Pancreas (tissue), 10 donors: Measurements from ENCODE around the gene INPP4B. TPM values are rescaled to one million over a fixed set of nuclear protein-coding genes. Genes with fewer than 3 reads are reported as not detected.

Source experiments
- ATAC-seq, 4 donors: fragments of 200-7000 bp; cut with Tn5 transposase; one replicate each; pipeline versions ENCODE4 v1.8.0 to v1.9.1; 2020; ENCODE audit warnings: mild to moderate bottlenecking in 4 of 4, moderate library complexity in 4 of 4
- DNase-seq, 6 donors: peaks; one replicate each; pipeline ENCODE4 v3.0.0-alpha.2; 2020
- FAIRE-seq: peaks from 2 replicates; lab custom pipeline; 2012; peaks lifted over from hg19 to GRCh38; lab: Jason Lieb, UNC
- H3K27ac ChIP-seq, 4 donors: fragments of 200-600 bp; sonication (generic); 1 replicate in 3 of 4; 2 replicates in 1 of 4; pipeline versions ENCODE4 v1.5.0 to v1.8.0; 2020
- H3K27me3 ChIP-seq, 4 donors: fragments of 200-600 bp; one replicate each; pipeline ENCODE4 v1.8.0; 2021
- H3K36me3 ChIP-seq, 3 donors: fragments of 200-600 bp; sonication (generic) in 1 of 3; one replicate each; pipeline versions ENCODE4 v1.5.0 to v1.8.0; 2020 to 2021
- H3K4me1 ChIP-seq, 3 donors: fragments of 200-600 bp; one replicate each; pipeline ENCODE4 v1.8.0; 2021
- H3K4me3 ChIP-seq, 4 donors: fragments of 200-600 bp; sonication (generic) in 2 of 4; one replicate each; pipeline versions ENCODE4 v1.5.0 to v1.8.0; 2020 to 2021
- H3K9me3 ChIP-seq, 4 donors: fragments of 200-600 bp; one replicate each; pipeline ENCODE4 v1.8.0; 2021
- WGBS, 2 donors: extraction: QIAGEN DNeasy Blood & Tissue Kit; methylation state at CpG; one replicate each; pipeline ENCODE4 v1.1.7; 2013; 5-methylcytosine and 5-hydroxymethylcytosine counted together
- intact Hi-C, 3 donors: fragments of 100-400 bp; cut with DNase I; formaldehyde crosslinking; loops; one replicate each; pipeline versions ENCODE4 v1.11.1 to v1.14.2; 2022
- polyA plus RNA-seq, 2 donors: library from polyadenylated mRNA; stranded (reverse); fragments of 200-250 nt; gene quantifications; one replicate each; pipeline ENCODE4 v1.2.3, GENCODE V29; 2013
- total RNA-seq, 6 donors: library from RNA; stranded (reverse); fragmentation: NEBNext Ultra II Directional in 4 of 6; extraction: Animal tissue kit (Norgen Biotek cat#: 25700) in 4 of 6; gene quantifications; one replicate each; pipeline versions ENCODE4 v1.2.1 to v1.2.4, GENCODE V29; 2021 to 2023
- TF ChIP-seq, protein P1 (sequence below), 4 donors: fragments of 200-600 bp; sonication (generic) in 3 of 4; IDR thresholded peaks; one replicate each; pipeline versions ENCODE4 v1.5.0 to v1.8.0; 2021; ENCODE audit warnings: antibody characterized with exemption in 4 of 4
- donor health status: healthy with polysubstance abuse.
- donor health status: DM: no; HTN: no; CAD: no; lungs with moderate emphysema.
- donor health status: DM: no; HTN: no; CAD: no.
- donor health status: control.
- donor health status: control.
- donor health status: Bipolar disorder and iron deficiency.
- donor health status: DM: yes; HTN: yes; CAD: no.
- donor health status: DM: no; HTN: no; CAD: no.
- donor health status: DM: no; HTN: no; CAD: no.
- donor health status: DM: yes; HTN: yes; CAD: no.

The INPP4B gene
- total and polyA plus RNA-seq, 8 donors, result 1.2 to 12.9 (median 5.5) TPM

DNA sequence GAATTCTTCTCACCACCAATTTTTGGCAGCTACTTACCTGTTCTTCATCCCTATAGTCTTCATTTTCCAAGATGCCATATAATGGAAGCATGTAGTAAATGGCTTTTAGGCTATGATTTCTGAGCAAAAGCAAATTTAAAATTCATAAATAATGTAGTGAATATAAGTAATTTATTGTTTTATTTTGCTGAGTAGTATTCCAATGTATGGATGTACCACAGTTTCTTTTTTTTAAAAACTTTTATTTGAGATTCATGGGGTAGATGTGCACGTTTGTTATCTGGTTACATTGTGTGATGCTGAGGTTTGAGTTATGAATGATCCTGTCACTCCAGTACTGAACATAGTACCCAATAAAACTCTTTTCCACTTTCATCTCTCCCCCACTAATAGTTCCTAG, 840.6 kb downstream of the INPP4B start:
- intact Hi-C loops, result no loop called here
- no peaks in the 10 kb centered on the region for H3K9me3 ChIP-seq
- H3K27me3 ChIP-seq, result no peaks in the 10 kb centered on the region
- no peaks in the 10 kb centered on the region for H3K36me3 ChIP-seq
- ATAC-seq, result no peak
- no peak overlapping the region for H3K27ac ChIP-seq
- H3K4me1 ChIP-seq, result no peaks in the 10 kb centered on the region
- FAIRE-seq, result no peak
- TF ChIP-seq, protein P1, sequence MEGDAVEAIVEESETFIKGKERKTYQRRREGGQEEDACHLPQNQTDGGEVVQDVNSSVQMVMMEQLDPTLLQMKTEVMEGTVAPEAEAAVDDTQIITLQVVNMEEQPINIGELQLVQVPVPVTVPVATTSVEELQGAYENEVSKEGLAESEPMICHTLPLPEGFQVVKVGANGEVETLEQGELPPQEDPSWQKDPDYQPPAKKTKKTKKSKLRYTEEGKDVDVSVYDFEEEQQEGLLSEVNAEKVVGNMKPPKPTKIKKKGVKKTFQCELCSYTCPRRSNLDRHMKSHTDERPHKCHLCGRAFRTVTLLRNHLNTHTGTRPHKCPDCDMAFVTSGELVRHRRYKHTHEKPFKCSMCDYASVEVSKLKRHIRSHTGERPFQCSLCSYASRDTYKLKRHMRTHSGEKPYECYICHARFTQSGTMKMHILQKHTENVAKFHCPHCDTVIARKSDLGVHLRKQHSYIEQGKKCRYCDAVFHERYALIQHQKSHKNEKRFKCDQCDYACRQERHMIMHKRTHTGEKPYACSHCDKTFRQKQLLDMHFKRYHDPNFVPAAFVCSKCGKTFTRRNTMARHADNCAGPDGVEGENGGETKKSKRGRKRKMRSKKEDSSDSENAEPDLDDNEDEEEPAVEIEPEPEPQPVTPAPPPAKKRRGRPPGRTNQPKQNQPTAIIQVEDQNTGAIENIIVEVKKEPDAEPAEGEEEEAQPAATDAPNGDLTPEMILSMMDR (IDR thresholded peaks at IDR 0.05), result no peak
- WGBS, 2 donors, result 80 to 89% methylated on average over 1 of the region's 1 CpG
- DNase-seq, result no peak
- no peak overlapping the region for H3K4me3 ChIP-seq

DNA sequence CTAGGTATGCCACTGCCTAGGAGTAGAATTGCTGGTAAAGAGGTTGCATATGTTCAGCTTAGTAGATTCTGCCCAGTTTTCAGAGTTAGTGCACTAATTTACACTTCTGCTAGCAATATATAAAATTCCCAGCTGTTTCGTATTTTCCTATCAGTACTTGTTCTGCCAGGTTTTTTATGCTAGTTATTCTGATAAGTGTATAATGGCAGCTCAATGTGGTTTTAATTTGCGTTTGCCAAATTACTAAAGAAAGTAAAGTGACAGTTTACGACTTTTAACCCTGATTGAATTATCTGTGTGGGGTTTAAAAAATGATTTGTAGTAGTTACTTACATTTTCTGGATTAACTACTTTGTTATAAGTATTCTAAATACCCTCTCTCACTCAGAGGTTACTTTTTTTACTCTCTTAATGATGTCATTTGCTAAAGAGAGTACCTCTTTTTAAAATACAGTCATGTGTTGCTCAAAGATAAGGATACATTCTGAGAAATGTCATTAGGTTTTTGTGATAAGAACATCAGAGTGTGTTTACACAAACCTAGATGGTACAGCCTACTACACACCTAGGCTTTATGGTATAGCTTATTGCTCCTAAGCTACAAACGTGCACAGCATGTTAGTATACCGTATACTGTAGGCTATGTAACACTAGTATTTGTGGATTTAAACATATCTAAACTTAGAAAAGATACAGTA, 846.5 kb downstream of the INPP4B start:
- no peak for FAIRE-seq
- Histone ChIP-seq H3K36me3 (no peaks in the 10 kb centered on the region), H3K9me3 (no peaks in the 10 kb centered on the region), H3K4me1 (no peaks in the 10 kb centered on the region), H3K4me3 (no peak overlapping the region), H3K27me3 (no peaks in the 10 kb centered on the region), H3K27ac (no peak overlapping the region)
- no peak for DNase-seq
- WGBS, 2 donors, result 58 to 64% methylated on average over 5 of the region's 5 CpGs
- TF ChIP-seq, protein P1 (IDR thresholded peaks at IDR 0.05), result no peak
- no peak for ATAC-seq
- intact Hi-C loops, result no loop called here

DNA sequence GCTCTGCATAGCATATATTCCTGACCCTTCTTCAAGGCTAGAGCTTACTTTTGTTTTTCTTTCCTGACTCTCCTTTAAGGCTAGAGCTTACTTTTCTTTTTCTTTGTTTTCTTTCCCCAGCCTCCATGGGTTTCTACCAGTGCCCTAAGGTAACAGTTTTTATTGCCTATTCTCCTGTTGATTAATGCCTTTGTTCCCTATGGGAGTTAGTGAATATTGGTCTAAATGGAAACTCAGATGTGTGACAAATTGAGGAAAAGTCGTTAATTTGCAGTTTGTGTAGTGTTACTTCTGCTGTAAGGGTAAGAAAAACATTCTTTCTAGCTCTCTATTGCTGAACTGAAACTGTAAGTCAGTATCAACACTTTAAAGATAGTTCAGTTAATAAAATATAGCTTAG, 851.0 kb downstream of the INPP4B start:
- DNase-seq, result no peak
- intact Hi-C loops, result no loop called here
- Histone ChIP-seq H3K9me3 (no peaks in the 10 kb centered on the region), H3K36me3 (no peaks in the 10 kb centered on the region), H3K27me3 (no peaks in the 10 kb centered on the region), H3K4me3 (no peak overlapping the region), H3K4me1 (no peaks in the 10 kb centered on the region), H3K27ac (no peak overlapping the region)
- ATAC-seq, result no peak
- TF ChIP-seq, protein P1 (IDR thresholded peaks at IDR 0.05), result no peak
- 29 to 41% methylated on average over 1 of the region's 1 CpG for WGBS, 2 donors
- no peak for FAIRE-seq

DNA sequence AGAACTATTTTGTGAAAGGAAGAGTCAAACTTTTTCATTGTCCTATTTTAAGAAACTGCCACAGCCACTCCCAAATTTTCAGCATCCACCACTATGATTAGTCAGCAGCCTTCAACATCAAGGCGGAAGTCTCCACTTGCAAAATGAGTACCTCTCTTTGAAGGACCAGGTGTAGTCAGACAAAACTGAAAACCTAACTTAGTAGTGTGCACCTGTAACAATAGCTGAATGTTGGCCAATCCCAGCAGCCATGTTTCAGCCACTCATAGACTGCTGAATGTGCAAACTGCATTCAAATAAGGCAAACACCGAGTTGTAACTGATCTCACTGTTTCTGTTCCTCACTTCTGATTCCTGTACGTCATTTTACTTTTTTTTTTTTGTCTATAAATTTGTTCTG, 868.7 kb downstream of the INPP4B start:
- H3K27ac ChIP-seq, result no peak overlapping the region
- no peaks in the 10 kb centered on the region for H3K9me3 ChIP-seq
- no peaks in the 10 kb centered on the region for H3K4me1 ChIP-seq
- 68 to 73% methylated on average over 3 of the region's 3 CpGs for WGBS, 2 donors
- H3K4me3 ChIP-seq, result no peak overlapping the region
- no peaks in the 10 kb centered on the region for H3K36me3 ChIP-seq
- DNase-seq, result no peak
- ATAC-seq, result no peak
- TF ChIP-seq, protein P1 (IDR thresholded peaks at IDR 0.05), result no peak
- intact Hi-C loops, result no loop called here
- H3K27me3 ChIP-seq, result no peaks in the 10 kb centered on the region
- no peak for FAIRE-seq
